SK-N-SH (cell line): ENCODE measurements around the gene ARMH4.

Experiments
- CTCF ChIP-seq: fragments of 200-600 bp; sonication (generic); IDR thresholded peaks from 2 replicates; pipeline ENCODE4 v1.6.1; 2017; ENCODE audit warnings: antibody characterized with exemption, mild to moderate bottlenecking, moderate library complexity
- EP300 ChIP-seq, 2 experiments: IDR thresholded peaks; 2 replicates each; pipeline versions ENCODE4 v1.4.0 to v1.6.1; 2012; ENCODE audit warnings: borderline replicate concordance in 1 of 2, low read depth in 1 of 2, low read length in 1 of 2
- GABPA ChIP-seq: IDR thresholded peaks from 2 replicates; pipeline ENCODE4 v1.4.0; 2012; ENCODE audit warnings: low read depth, mild to moderate bottlenecking
- POLR2AphosphoS5 ChIP-seq: IDR thresholded peaks from 2 replicates; pipeline ENCODE4 v1.6.1; 2012; ENCODE audit warnings: low read depth, low read length
- YY1 ChIP-seq: IDR thresholded peaks from 2 replicates; pipeline ENCODE4 v1.4.0; 2012; ENCODE audit warnings: low read depth, mild to moderate bottlenecking

GRCh38 chr14:58048219-58048618 lies 103.8 kb downstream of the ARMH4 start:
- TF ChIP-seq YY1 (no peak), GABPA (no peak), CTCF (no peak), EP300 (IDR thresholded peaks at IDR 0.05; ENCODE audit: borderline replicate concordance in 1 of 2, low read depth in 1 of 2, low read length in 1 of 2) (no peak), POLR2AphosphoS5 (no peak)
